Smooth muscle cell (in vitro differentiated cells): ENCODE results near the gene LAMB1. TPM values are rescaled to one million over a fixed set of nuclear protein-coding genes. Genes with fewer than 3 reads are reported as not detected.

ENCODE experiments used
- DNase-seq: peaks from one replicate; lab custom pipeline; 2025; ENCODE audit not compliant: unreplicated experiment; lab: John Stamatoyannopoulos, UW
- H2AFZ ChIP-seq: fragments of 200-600 bp; sonication (generic); 2 replicates; pipeline ENCODE4 v1.6.0; 2016; ENCODE audit warnings: antibody characterized with exemption, low read depth, mild to moderate bottlenecking
- H3F3A ChIP-seq: fragments of 200-600 bp; sonication (generic); 2 replicates; pipeline ENCODE4 v1.6.0; 2017; ENCODE audit warnings: antibody characterized with exemption, low read depth
- H3K27ac ChIP-seq: fragments of 200-600 bp; sonication (generic); 2 replicates; pipeline ENCODE4 v1.5.1; 2016; ENCODE audit warnings: low read depth, mild to moderate bottlenecking
- H3K27me3 ChIP-seq: fragments of 200-600 bp; sonication (generic); 2 replicates; pipeline ENCODE4 v1.6.1; 2016; ENCODE audit warnings: low read depth, mild to moderate bottlenecking
- H3K36me3 ChIP-seq: fragments of 200-600 bp; sonication (generic); 2 replicates; pipeline ENCODE4 v1.5.1; 2016; ENCODE audit warnings: low read depth
- H3K4me1 ChIP-seq: fragments of 200-600 bp; sonication (generic); 2 replicates; pipeline ENCODE4 v1.5.1; 2016; ENCODE audit warnings: low read depth
- H3K4me2 ChIP-seq: fragments of 200-600 bp; sonication (generic); 2 replicates; pipeline ENCODE4 v1.6.0; 2016; ENCODE audit warnings: mild to moderate bottlenecking
- H3K4me3 ChIP-seq: fragments of 200-600 bp; sonication (generic); 2 replicates; pipeline ENCODE4 v1.5.1; 2016; ENCODE audit warnings: mild to moderate bottlenecking
- H3K79me2 ChIP-seq: fragments of 200-600 bp; sonication (generic); 2 replicates; pipeline ENCODE4 v1.6.0; 2016; ENCODE audit warnings: low read depth, mild to moderate bottlenecking
- H3K9ac ChIP-seq: fragments of 200-600 bp; sonication (generic); 2 replicates; pipeline ENCODE4 v1.6.0; 2016; ENCODE audit warnings: low read depth
- H3K9me3 ChIP-seq: fragments of 200-600 bp; sonication (generic); replicated peaks from 2 replicates; pipeline ENCODE4 v1.5.1; 2016; ENCODE audit warnings: low read depth
- H4K20me1 ChIP-seq: fragments of 200-600 bp; sonication (generic); 2 replicates; pipeline ENCODE4 v1.6.0; 2016; ENCODE audit warnings: low read depth
- WGBS: methylation state at CpG from one replicate; pipeline ENCODE4 v1.1.7; 2016; ENCODE audit warnings: low lambda C conversion rate; 5-methylcytosine and 5-hydroxymethylcytosine counted together
- polyA plus RNA-seq: library from polyadenylated mRNA; unstranded; fragments of >200 nt; fragmentation: Nextera tagmentation; extraction: Ambion mirVana; gene quantifications from 2 replicates; pipeline ENCODE4 v1.2.1, GENCODE V29; 2016
- total RNA-seq: library from RNA; depleted of rRNA; stranded (reverse); fragments of >200 nt; gene quantifications from 2 replicates; pipeline ENCODE4 v1.2.3, GENCODE V29; 2014
- TF ChIP-seq, protein P1 (sequence below): fragments of 200-600 bp; sonication (generic); IDR thresholded peaks from 2 replicates; pipeline ENCODE4 v1.5.1; 2017; ENCODE audit warnings: borderline replicate concordance, mild to moderate bottlenecking, antibody characterized with exemption; ENCODE audit not compliant: insufficient read depth, poor library complexity, severe bottlenecking

Gene LAMB1
- total and polyA plus RNA-seq, 2 experiments from 2014 or later, result 191 to 244 TPM

DNA sequence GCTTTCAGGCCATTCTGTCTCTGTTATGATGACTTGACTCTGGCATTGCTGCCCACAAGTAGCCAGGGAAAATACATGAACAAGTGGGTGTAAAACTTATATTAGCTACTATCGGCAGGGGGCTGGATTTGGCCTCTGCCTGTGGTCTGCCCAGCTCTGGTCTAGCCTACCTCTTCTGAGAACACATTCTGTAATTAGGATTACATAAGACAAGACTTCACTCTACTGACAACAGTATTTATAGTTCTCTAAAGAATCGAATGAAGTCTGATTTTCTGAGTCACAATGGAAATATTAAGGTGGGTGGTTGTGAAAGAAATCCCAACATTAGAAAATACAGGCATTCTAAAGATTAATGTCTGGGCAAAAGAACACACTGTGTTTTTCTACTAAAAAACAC, 56.5 kb downstream of the LAMB1 start:
- H3K27me3 ChIP-seq, result no peaks in the 10 kb centered on the region
- TF ChIP-seq, protein P1, sequence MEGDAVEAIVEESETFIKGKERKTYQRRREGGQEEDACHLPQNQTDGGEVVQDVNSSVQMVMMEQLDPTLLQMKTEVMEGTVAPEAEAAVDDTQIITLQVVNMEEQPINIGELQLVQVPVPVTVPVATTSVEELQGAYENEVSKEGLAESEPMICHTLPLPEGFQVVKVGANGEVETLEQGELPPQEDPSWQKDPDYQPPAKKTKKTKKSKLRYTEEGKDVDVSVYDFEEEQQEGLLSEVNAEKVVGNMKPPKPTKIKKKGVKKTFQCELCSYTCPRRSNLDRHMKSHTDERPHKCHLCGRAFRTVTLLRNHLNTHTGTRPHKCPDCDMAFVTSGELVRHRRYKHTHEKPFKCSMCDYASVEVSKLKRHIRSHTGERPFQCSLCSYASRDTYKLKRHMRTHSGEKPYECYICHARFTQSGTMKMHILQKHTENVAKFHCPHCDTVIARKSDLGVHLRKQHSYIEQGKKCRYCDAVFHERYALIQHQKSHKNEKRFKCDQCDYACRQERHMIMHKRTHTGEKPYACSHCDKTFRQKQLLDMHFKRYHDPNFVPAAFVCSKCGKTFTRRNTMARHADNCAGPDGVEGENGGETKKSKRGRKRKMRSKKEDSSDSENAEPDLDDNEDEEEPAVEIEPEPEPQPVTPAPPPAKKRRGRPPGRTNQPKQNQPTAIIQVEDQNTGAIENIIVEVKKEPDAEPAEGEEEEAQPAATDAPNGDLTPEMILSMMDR, result no peak
- no peak overlapping the region for H3K9ac ChIP-seq
- DNase-seq, result no peak
- peaks cover 17% of the 10 kb centered on the region for H3K4me1 ChIP-seq
- no peaks in the 10 kb centered on the region for H3K9me3 ChIP-seq
- no peak overlapping the region for H3K4me3 ChIP-seq
- peak overlapping the region; percentile 63 for H3K27ac ChIP-seq
- no peak overlapping the region for H2AFZ ChIP-seq
- no peaks in the 10 kb centered on the region for H3K79me2 ChIP-seq
- H3K36me3 ChIP-seq, result peaks cover 19% of the 10 kb centered on the region
- WGBS, result 24% methylated on average over 2 of the region's 2 CpGs
- peaks cover 45% of the 10 kb centered on the region for H3F3A ChIP-seq
- H3K4me2 ChIP-seq, result peak overlapping the region; percentile 21
- H4K20me1 ChIP-seq, result no peaks in the 10 kb centered on the region

DNA sequence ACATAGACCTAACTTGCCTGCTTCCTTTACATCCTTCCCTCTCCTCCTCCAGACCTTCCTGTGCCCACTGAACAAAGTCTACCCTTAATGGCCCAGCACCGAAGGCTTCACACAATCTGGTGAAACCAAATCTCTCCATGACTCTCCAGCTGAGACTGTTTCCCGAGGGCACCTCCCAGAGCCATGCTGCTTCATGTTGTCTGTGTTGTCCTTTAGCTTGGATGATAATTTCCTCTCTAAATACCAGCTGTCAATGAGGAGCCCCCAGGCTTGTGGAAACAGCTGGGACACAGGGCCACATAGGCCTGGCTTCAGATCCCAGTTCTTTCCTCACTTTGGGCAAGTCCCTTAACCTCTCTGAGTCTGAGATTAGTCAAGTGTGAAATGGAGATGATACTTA, 57.6 kb downstream of the LAMB1 start:
- TF ChIP-seq, protein P1, result no peak
- H3K79me2 ChIP-seq, result no peaks in the 10 kb centered on the region
- no peaks in the 10 kb centered on the region for H3K27me3 ChIP-seq
- peaks cover under 1% of the 10 kb centered on the region for H4K20me1 ChIP-seq
- H3K27ac ChIP-seq, result no peak overlapping the region
- no peaks in the 10 kb centered on the region for H3K9me3 ChIP-seq
- H3K36me3 ChIP-seq, result peaks cover 16% of the 10 kb centered on the region
- no peak overlapping the region for H3K9ac ChIP-seq
- H3K4me1 ChIP-seq, result peaks cover 17% of the 10 kb centered on the region
- WGBS, result 85% methylated on average over 2 of the region's 2 CpGs
- no peak overlapping the region for H2AFZ ChIP-seq
- no peak for DNase-seq
- no peak overlapping the region for H3K4me2 ChIP-seq
- H3K4me3 ChIP-seq, result no peak overlapping the region
- H3F3A ChIP-seq, result peaks cover 49% of the 10 kb centered on the region

DNA sequence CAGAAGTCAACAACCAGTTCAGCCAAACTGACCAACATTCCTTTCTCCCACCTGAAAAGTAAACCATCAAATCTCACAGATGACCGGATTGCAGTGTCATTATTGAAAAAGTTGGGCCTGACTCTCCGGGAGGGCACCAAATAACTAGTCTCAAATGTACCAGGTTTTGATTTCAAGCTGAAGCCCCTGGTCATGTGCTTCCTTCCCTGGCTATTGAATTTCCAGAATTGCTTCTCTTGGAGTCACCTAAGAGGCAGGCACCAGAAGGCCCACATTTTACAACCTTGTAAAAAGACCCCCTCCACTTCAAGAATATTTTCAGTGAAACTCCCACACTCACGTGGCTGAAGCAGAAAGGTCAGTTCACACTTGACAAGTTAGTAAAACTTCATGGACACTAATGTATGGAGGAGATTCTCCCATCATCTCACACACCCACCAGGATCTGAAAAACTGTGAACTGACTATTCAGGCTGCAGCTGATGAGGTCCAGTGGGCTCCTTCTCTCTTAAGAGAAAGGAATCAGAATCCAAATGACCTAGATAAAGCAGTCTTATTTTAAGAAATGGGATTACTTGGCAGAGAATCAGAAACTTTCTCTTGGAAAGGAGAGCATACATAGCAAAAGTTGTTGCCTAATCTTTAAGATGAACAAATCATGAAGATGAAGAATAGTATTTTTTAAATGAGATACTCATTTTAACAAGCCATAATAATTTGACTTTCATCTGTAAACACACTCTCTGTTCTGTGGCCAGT, 58.4 kb downstream of the LAMB1 start:
- Histone ChIP-seq H3K36me3 (peaks cover 15% of the 10 kb centered on the region), H3K4me1 (peaks cover 16% of the 10 kb centered on the region), H3K27ac (no peak overlapping the region), H4K20me1 (peaks cover 4% of the 10 kb centered on the region), H3K27me3 (no peaks in the 10 kb centered on the region), H2AFZ (no peak overlapping the region), H3K79me2 (no peaks in the 10 kb centered on the region), H3F3A (peaks cover 52% of the 10 kb centered on the region), H3K9ac (no peak overlapping the region), H3K4me2 (no peak overlapping the region), H3K4me3 (no peak overlapping the region), H3K9me3 (no peaks in the 10 kb centered on the region)
- TF ChIP-seq, protein P1, result no peak
- 87% methylated on average over 3 of the region's 3 CpGs for WGBS
- DNase-seq, result no peak

DNA sequence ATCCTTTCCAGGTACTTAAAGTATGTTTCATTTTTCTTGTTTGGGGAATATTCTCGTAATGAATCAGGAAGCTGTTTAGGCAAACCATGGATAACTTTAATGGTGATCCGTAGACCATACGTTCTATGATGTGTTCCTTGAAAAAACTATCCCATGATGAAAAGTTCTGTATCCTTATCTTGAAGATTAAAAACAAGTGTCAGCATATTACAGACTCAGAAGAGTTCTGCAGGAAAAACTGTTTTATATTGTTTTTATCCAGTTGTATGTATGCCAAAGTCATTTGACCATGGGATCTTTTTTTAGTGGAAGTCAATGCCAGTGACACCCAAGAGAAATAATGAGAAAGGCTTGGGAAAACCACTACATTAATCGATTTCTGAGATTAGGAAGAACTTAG, 59.9 kb downstream of the LAMB1 start:
- H3K36me3 ChIP-seq, result peaks cover 15% of the 10 kb centered on the region
- peaks cover 22% of the 10 kb centered on the region for H3K4me1 ChIP-seq
- H3K9ac ChIP-seq, result no peak overlapping the region
- peaks cover 4% of the 10 kb centered on the region for H4K20me1 ChIP-seq
- no peak for DNase-seq
- H3K27ac ChIP-seq, result no peak overlapping the region
- no peaks in the 10 kb centered on the region for H3K9me3 ChIP-seq
- 95% methylated on average over 4 of the region's 4 CpGs for WGBS
- TF ChIP-seq, protein P1, result no peak
- peaks cover 66% of the 10 kb centered on the region for H3F3A ChIP-seq
- H3K79me2 ChIP-seq, result no peaks in the 10 kb centered on the region
- H3K4me2 ChIP-seq, result no peak overlapping the region
- no peak overlapping the region for H3K4me3 ChIP-seq
- no peaks in the 10 kb centered on the region for H3K27me3 ChIP-seq
- H2AFZ ChIP-seq, result no peak overlapping the region
